Superior temporal gyrus (tissue), 1 donor: ENCODE measurements around the gene PWP2.
"Not testable (repeated sequence)": the region's sequence is repeated elsewhere in the genome, so short reads cannot be mapped to it uniquely, and the experiment has no call there.

Source experiments
- DNase-seq: peaks from one replicate; pipeline ENCODE4 v3.0.0-alpha.2; 2016; ENCODE audit errors: extremely low spot score

Gene PWP2

GRCh38 chr21:44163167-44163653, 56.0 kb downstream of the PWP2 start:
- not testable (repeated sequence) for DNase-seq

GRCh38 chr21:44165933-44166332, 58.7 kb downstream of the PWP2 start:
- not testable (repeated sequence) for DNase-seq

DNA sequence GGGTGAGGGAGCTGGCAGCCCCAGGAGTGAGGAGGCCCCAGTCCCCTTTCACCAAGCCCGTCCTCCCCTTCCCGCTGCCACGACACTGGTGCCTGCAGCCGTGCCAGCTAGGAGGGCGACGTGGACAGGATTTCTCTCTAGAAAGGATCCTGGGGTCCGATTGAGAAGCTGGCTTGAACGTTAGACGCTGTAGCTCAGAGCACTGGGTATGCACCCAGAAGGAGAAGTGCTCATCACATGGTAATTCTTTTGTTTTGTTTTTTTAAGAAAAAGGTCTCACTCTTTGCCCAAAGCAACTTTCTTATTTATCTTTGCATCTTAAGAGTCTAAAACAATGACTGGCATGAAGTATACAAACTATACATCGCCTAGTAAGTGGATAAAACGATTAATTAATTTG, 60.3 kb downstream of the PWP2 start:
- DNase-seq = not testable (repeated sequence)

GRCh38 chr21:44170326-44170725, 63.1 kb downstream of the PWP2 start:
- DNase-seq = not testable (repeated sequence)

DNA sequence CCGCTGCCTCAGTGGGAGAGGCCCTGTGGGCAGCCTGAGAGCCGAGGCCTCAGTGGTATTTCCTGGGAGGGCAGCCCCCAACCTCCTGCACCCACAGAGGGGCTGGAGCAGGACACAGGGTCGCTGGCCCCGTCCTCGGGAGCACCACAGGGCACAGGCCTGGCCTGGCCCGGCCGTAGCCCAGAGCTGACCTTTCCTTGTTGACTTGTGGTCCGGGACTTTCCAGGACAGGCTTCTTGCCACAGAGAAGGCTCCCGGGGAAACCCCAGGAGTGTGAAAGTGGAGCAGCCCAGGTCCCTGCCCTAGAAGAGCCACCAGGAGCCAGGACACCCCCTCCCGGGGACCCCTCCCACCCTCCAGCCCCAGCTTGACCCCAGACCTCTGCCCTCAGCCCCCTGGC, 63.7 kb downstream of the PWP2 start:
- not testable (repeated sequence) for DNase-seq

GRCh38 chr21:44171962-44172572, 64.9 kb downstream of the PWP2 start:
- DNase-seq = not testable (repeated sequence)

DNA sequence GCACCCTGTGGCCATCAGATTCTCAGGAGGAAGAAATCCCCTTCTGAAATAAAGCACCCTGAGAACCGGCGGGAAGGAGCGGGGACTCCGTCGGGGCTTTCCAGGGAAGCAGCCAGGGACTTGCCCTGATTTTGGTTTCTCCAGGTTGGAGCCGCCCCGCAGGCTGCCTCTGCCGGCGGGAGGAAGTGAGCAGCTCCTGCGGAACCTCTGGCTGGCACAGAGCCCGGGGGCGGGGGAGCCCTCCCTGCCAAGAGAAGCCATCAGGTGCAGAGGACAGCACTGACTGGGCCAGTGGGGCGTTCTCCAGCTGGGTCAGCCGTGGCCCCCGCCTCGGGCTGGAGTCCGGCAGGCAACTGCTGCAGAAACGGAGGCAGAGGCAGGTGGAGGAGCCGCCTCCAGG, 65.5 kb downstream of the PWP2 start:
- not testable (repeated sequence) for DNase-seq

DNA sequence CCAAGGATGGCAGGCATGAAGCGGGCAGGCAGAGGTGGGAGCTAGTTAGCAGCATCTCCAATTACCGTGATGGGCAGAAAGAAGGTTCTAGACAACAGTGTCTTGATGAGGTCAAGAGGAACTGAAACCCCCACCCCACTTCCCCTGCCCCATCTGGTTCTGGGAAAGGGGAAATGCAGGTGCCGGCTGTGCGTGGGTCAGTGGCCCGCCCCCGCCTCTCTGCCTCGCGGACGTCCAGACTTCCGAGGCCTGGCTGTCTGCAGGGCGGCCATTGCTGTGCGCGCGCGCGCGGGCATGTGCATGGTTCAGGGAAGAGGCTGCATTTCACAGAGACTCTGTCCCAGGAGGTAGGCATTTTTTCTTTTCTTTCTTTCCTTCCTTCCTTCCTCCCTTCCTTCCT, 68.0 kb downstream of the PWP2 start:
- DNase-seq = not testable (repeated sequence)

DNA sequence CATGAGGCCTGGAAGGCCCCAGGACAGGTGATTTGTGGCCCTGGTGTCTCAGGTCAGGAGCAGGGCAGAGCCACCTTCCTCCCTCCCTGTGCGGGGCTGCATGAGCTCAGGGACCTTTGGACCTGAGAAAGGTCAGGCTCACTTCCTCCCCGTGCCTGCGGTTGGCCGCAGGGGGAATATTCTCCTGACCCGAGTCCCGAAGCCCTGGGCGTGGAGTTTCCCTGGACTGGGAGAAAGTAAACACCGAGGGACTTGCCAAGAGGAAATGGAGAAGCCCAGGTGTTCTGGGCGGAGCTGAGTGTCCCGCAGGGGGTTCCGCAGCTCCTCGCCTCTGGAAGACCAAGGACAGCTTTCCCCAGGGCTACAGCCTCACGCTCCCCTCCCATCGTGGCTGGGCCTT, 68.9 kb downstream of the PWP2 start:
- DNase-seq = not testable (repeated sequence)
